SK-N-SH treated with all-trans-retinoic acid at 6 μM for 48 hours (cell line): Measurements from ENCODE around the gene SHC1.

ENCODE experiments used
- ATAC-seq: fragments of 200-7000 bp; cut with Tn5 transposase; 3 replicates; pipeline ENCODE4 v1.9.1; 2020; ENCODE audit warnings: mild to moderate bottlenecking, moderate library complexity
- ARNTL ChIP-seq: fragments of 450-650 bp; formaldehyde crosslinking; IDR thresholded peaks from 2 replicates; pipeline ENCODE4 v1.5.0; 2020; ENCODE audit warnings: low read depth, mild to moderate bottlenecking, moderate library complexity, borderline replicate concordance
- BACH2 ChIP-seq: fragments of 250-450 bp; sonication (Bioruptor Pico); IDR thresholded peaks from 2 replicates; pipeline ENCODE4 v1.9.0; 2021; ENCODE audit warnings: mild to moderate bottlenecking, borderline replicate concordance
- CSDC2 ChIP-seq: fragments of 250-450 bp; sonication (Bioruptor Pico); IDR thresholded peaks from 2 replicates; pipeline ENCODE4 v1.5.0; 2020; ENCODE audit warnings: mild to moderate bottlenecking, moderate library complexity
- GLIS3 ChIP-seq: fragments of 250-450 bp; sonication (Bioruptor Pico); IDR thresholded peaks from 2 replicates; pipeline ENCODE4 v1.5.0; 2020; ENCODE audit warnings: mild to moderate bottlenecking, moderate library complexity
- ISL1 ChIP-seq: fragments of 250-450 bp; sonication (Bioruptor Pico); IDR thresholded peaks from 2 replicates; pipeline ENCODE4 v2.1.2; 2022; ENCODE audit warnings: mild to moderate bottlenecking, moderate library complexity
- OSR1 ChIP-seq: fragments of 250-450 bp; sonication (Bioruptor Pico); IDR thresholded peaks from 2 replicates; pipeline ENCODE4 v1.8.0; 2022; ENCODE audit warnings: moderate library complexity, mild to moderate bottlenecking, inconsistent platforms
- PPARA ChIP-seq: fragments of 250-450 bp; sonication (Bioruptor Pico); IDR thresholded peaks from 2 replicates; pipeline ENCODE4 v1.5.0; 2020; ENCODE audit warnings: mild to moderate bottlenecking, borderline replicate concordance
- SNAI2 ChIP-seq: fragments of 250-450 bp; sonication (Bioruptor Pico); IDR thresholded peaks from 2 replicates; pipeline ENCODE4 v1.5.0; 2020; ENCODE audit warnings: mild to moderate bottlenecking, moderate library complexity
- TCF4 ChIP-seq: fragments of 250-450 bp; sonication (Bioruptor Pico); IDR thresholded peaks from 2 replicates; pipeline ENCODE4 v1.8.0; 2021; ENCODE audit warnings: mild to moderate bottlenecking, moderate library complexity, borderline replicate concordance
- TOX ChIP-seq: fragments of 250-450 bp; sonication (Bioruptor Pico); IDR thresholded peaks from 2 replicates; pipeline ENCODE4 v1.8.0; 2021; ENCODE audit warnings: mild to moderate bottlenecking, moderate library complexity, borderline replicate concordance
- ZC3H10 ChIP-seq: fragments of 250-450 bp; sonication (Bioruptor Pico); IDR thresholded peaks from 2 replicates; pipeline ENCODE4 v1.5.1; 2021; ENCODE audit warnings: mild to moderate bottlenecking, moderate library complexity
- ZFP30 ChIP-seq: fragments of 450-650 bp; formaldehyde crosslinking; IDR thresholded peaks from 2 replicates; pipeline ENCODE4 v1.5.0; 2022; ENCODE audit warnings: mild to moderate bottlenecking, moderate library complexity
- ZNF565 ChIP-seq: fragments of 450-650 bp; formaldehyde crosslinking; conservative IDR thresholded peaks from 2 replicates; pipeline ENCODE4 v1.5.0; 2020; ENCODE audit warnings: low read depth, mild to moderate bottlenecking, moderate library complexity
- ZNF70 ChIP-seq: fragments of 450-650 bp; formaldehyde crosslinking; IDR thresholded peaks from 2 replicates; pipeline ENCODE4 v1.5.0; 2020; ENCODE audit warnings: mild to moderate bottlenecking, moderate library complexity
- ZNF8 ChIP-seq: fragments of 450-650 bp; formaldehyde crosslinking; IDR thresholded peaks from 2 replicates; pipeline ENCODE4 v1.5.0; 2020; ENCODE audit warnings: mild to moderate bottlenecking, moderate library complexity
- TF ChIP-seq, protein P1 (sequence below): fragments of 250-450 bp; sonication (Bioruptor Pico); IDR thresholded peaks from 2 replicates; pipeline ENCODE4 v1.5.1; 2020; ENCODE audit warnings: low read depth, mild to moderate bottlenecking, moderate library complexity
- TF ChIP-seq, protein P2 (sequence below): fragments of 250-450 bp; sonication (Bioruptor Pico); IDR thresholded peaks from 2 replicates; pipeline ENCODE4 v1.5.1; 2021; ENCODE audit warnings: mild to moderate bottlenecking, moderate library complexity
- TF ChIP-seq, protein P3 (sequence below): fragments of 250-450 bp; sonication (Bioruptor Pico); IDR thresholded peaks from 2 replicates; pipeline ENCODE4 v1.8.0; 2021; ENCODE audit warnings: low read depth, mild to moderate bottlenecking, moderate library complexity, borderline replicate concordance
- TF ChIP-seq, protein P4 (sequence below): fragments of 250-450 bp; sonication (Bioruptor Pico); IDR thresholded peaks from 2 replicates; pipeline ENCODE4 v1.8.0; 2020; ENCODE audit warnings: mild to moderate bottlenecking, moderate library complexity, borderline replicate concordance
- TF ChIP-seq, protein P5 (sequence below): fragments of 250-450 bp; sonication (Bioruptor Pico); IDR thresholded peaks from 2 replicates; pipeline ENCODE4 v1.5.0; 2020; ENCODE audit warnings: mild to moderate bottlenecking, moderate library complexity

The SHC1 gene

DNA sequence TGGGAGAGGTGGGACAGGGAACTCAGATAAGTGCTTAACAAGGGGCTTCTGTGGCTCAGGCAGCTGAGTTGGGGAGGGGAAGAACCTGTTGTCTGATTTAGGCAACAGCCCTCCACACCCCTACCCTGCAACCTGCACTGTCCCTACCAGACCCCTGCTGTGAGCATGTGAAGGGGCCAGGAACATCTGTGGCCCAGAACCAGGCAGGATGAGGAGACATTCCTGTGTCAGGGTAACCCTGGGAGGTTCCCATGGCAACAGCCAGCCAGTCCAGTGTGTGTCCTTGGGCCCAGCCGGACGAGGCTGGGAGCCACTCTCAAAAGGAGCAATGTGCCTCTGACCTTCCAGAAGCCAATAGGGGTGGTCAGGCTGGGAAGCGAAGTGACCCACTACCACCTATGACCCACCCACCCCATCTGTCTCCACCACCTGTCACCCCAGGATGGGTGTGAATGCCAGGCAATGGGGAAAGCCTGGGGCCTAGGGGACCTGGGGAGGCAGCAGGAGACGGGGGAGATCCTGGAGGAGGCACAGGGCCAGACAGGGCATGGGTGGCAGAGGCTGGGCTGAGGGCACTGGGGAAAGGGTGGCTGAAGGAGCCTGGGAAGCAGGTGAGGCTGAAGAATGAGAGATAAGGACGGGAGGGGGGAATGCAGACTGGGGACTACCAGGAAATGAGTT, 29.1 kb downstream of the SHC1 start (continued):
- TF ChIP-seq, protein P1, sequence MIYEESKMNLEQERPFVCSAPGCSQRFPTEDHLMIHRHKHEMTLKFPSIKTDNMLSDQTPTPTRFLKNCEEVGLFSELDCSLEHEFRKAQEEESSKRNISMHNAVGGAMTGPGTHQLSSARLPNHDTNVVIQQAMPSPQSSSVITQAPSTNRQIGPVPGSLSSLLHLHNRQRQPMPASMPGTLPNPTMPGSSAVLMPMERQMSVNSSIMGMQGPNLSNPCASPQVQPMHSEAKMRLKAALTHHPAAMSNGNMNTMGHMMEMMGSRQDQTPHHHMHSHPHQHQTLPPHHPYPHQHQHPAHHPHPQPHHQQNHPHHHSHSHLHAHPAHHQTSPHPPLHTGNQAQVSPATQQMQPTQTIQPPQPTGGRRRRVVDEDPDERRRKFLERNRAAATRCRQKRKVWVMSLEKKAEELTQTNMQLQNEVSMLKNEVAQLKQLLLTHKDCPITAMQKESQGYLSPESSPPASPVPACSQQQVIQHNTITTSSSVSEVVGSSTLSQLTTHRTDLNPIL (CRISPR knock-in tag) = no peak
- TF ChIP-seq OSR1 = no peak
- no peak for TF ChIP-seq TCF4 (CRISPR knock-in tag)
- no peak for TF ChIP-seq PPARA (CRISPR knock-in tag)
- no peak for TF ChIP-seq ARNTL (CRISPR knock-in tag)
- no peak for TF ChIP-seq ISL1 (CRISPR knock-in tag)
- TF ChIP-seq, protein P2, sequence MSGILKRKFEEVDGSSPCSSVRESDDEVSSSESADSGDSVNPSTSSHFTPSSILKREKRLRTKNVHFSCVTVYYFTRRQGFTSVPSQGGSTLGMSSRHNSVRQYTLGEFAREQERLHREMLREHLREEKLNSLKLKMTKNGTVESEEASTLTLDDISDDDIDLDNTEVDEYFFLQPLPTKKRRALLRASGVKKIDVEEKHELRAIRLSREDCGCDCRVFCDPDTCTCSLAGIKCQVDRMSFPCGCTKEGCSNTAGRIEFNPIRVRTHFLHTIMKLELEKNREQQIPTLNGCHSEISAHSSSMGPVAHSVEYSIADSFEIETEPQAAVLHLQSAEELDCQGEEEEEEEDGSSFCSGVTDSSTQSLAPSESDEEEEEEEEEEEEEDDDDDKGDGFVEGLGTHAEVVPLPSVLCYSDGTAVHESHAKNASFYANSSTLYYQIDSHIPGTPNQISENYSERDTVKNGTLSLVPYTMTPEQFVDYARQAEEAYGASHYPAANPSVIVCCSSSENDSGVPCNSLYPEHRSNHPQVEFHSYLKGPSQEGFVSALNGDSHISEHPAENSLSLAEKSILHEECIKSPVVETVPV (CRISPR knock-in tag) = no peak
- TF ChIP-seq GLIS3 (CRISPR knock-in tag) = no peak
- TF ChIP-seq, protein P3, sequence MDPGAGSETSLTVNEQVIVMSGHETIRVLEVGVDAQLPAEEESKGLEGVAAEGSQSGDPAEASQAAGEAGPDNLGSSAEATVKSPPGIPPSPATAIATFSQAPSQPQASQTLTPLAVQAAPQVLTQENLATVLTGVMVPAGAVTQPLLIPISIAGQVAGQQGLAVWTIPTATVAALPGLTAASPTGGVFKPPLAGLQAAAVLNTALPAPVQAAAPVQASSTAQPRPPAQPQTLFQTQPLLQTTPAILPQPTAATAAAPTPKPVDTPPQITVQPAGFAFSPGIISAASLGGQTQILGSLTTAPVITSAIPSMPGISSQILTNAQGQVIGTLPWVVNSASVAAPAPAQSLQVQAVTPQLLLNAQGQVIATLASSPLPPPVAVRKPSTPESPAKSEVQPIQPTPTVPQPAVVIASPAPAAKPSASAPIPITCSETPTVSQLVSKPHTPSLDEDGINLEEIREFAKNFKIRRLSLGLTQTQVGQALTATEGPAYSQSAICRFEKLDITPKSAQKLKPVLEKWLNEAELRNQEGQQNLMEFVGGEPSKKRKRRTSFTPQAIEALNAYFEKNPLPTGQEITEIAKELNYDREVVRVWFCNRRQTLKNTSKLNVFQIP (CRISPR knock-in tag) = no peak
- TF ChIP-seq BACH2 (CRISPR knock-in tag) = no peak
- TF ChIP-seq ZNF8 = no peak
- TF ChIP-seq ZC3H10 (CRISPR knock-in tag) = no peak

DNA sequence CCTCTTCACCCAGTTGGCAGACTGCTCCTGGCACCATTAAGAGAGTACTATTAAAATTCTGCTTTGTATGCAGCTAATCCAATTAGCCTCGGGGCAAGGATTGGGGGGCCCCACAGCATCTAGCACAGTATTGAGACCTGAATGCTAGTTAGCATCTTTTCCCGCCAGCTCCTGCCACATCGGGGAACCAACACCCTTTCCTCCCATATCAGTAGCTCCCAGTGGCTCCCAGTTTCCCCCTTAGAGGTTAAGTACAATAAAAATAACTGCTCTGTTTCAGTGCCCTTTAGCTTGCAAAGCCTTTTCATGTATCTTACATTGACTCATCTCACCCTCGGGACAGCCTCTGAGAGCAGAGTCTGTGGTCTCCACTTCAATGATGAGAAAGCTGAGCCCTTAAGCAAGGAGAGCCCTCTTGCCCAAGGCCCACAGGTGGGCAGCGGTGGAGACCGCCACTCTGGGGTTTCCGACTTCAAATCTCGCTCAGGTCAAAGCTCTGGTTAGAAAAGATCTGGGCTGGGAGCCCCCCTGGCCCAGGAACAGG, 29.8 kb downstream of the SHC1 start:
- no peak for ATAC-seq
- TF ChIP-seq, protein P4, sequence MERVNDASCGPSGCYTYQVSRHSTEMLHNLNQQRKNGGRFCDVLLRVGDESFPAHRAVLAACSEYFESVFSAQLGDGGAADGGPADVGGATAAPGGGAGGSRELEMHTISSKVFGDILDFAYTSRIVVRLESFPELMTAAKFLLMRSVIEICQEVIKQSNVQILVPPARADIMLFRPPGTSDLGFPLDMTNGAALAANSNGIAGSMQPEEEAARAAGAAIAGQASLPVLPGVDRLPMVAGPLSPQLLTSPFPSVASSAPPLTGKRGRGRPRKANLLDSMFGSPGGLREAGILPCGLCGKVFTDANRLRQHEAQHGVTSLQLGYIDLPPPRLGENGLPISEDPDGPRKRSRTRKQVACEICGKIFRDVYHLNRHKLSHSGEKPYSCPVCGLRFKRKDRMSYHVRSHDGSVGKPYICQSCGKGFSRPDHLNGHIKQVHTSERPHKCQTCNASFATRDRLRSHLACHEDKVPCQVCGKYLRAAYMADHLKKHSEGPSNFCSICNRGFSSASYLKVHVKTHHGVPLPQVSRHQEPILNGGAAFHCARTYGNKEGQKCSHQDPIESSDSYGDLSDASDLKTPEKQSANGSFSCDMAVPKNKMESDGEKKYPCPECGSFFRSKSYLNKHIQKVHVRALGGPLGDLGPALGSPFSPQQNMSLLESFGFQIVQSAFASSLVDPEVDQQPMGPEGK (CRISPR knock-in tag) = no peak
- TF ChIP-seq, protein P1 (CRISPR knock-in tag) = no peak
- TF ChIP-seq ISL1 (CRISPR knock-in tag) = no peak
- no peak for TF ChIP-seq ZNF8
- TF ChIP-seq CSDC2 (CRISPR knock-in tag) = no peak

DNA sequence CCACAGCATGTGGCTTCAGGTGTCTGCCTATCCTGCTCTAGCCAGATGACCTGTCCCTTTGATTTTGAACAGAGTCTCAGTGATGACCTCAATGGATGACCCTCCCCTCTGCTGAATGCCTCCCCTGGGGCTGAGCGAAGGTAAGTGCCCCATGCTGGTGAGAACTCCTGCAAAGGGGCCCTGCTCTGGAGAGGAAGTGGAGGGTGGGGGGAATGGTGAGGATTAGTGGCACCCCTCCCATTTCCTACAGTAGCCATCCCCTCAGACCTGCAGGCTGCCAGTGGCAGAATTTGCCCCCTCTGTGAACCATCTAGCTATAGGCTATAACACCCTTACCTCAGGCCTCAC, 30.4 kb downstream of the SHC1 start:
- TF ChIP-seq TCF4 (CRISPR knock-in tag) (no peak), ZNF565 (CRISPR knock-in tag) (no peak), ZFP30 (CRISPR knock-in tag) (no peak), CSDC2 (CRISPR knock-in tag) (no peak), PPARA (CRISPR knock-in tag) (no peak), BACH2 (CRISPR knock-in tag) (no peak), GLIS3 (CRISPR knock-in tag) (no peak), TOX (CRISPR knock-in tag) (no peak), OSR1 (no peak), ZNF8 (no peak), ZC3H10 (CRISPR knock-in tag) (no peak), ZNF70 (CRISPR knock-in tag) (no peak), SNAI2 (CRISPR knock-in tag) (no peak)
- TF ChIP-seq, protein P5, sequence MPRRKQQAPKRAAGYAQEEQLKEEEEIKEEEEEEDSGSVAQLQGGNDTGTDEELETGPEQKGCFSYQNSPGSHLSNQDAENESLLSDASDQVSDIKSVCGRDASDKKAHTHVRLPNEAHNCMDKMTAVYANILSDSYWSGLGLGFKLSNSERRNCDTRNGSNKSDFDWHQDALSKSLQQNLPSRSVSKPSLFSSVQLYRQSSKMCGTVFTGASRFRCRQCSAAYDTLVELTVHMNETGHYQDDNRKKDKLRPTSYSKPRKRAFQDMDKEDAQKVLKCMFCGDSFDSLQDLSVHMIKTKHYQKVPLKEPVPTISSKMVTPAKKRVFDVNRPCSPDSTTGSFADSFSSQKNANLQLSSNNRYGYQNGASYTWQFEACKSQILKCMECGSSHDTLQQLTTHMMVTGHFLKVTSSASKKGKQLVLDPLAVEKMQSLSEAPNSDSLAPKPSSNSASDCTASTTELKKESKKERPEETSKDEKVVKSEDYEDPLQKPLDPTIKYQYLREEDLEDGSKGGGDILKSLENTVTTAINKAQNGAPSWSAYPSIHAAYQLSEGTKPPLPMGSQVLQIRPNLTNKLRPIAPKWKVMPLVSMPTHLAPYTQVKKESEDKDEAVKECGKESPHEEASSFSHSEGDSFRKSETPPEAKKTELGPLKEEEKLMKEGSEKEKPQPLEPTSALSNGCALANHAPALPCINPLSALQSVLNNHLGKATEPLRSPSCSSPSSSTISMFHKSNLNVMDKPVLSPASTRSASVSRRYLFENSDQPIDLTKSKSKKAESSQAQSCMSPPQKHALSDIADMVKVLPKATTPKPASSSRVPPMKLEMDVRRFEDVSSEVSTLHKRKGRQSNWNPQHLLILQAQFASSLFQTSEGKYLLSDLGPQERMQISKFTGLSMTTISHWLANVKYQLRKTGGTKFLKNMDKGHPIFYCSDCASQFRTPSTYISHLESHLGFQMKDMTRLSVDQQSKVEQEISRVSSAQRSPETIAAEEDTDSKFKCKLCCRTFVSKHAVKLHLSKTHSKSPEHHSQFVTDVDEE (CRISPR knock-in tag) = no peak
- TF ChIP-seq, protein P3 (CRISPR knock-in tag) = no peak
- TF ChIP-seq, protein P2 (CRISPR knock-in tag) = no peak
- no peak for ATAC-seq
